NB4 (cell line): ENCODE measurements around the gene ATP9B.
A peak's percentile ranks its signal among the peaks of the same experiment; 100 is the strongest.

Experiments
- DNase-seq: peaks from one replicate; pipeline ENCODE4 v3.0.0; 2010; ENCODE audit warnings: low read depth
- H3K4me3 ChIP-seq: one replicate; pipeline ENCODE4 v1.5.1; 2011; ENCODE audit warnings: mild to moderate bottlenecking, low read depth, low read length, moderate library complexity
- CTCF ChIP-seq: IDR thresholded peaks from one replicate; pipeline ENCODE4 v1.5.1; 2012; ENCODE audit warnings: low read depth, low read length
- MYC ChIP-seq: IDR thresholded peaks from 2 replicates; pipeline ENCODE4 v1.6.1; 2011; ENCODE audit warnings: low read depth, low read length
- POLR2A ChIP-seq: IDR thresholded peaks from 2 replicates; pipeline ENCODE4 v1.6.1; 2011; ENCODE audit warnings: mild to moderate bottlenecking; ENCODE audit not compliant: insufficient read length; ENCODE audit errors: extremely low read depth
- TF ChIP-seq, protein P1 (sequence below): IDR thresholded peaks from 2 replicates; pipeline ENCODE4 v1.6.1; 2011; ENCODE audit warnings: low read depth, low read length

The ATP9B gene

GRCh38 chr18:79193826-79194225 is 124.6 kb downstream of the ATP9B start:
- TF ChIP-seq, protein P1, sequence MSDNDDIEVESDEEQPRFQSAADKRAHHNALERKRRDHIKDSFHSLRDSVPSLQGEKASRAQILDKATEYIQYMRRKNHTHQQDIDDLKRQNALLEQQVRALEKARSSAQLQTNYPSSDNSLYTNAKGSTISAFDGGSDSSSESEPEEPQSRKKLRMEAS, result no peak
- no peak for TF ChIP-seq CTCF
- no peak for TF ChIP-seq MYC
- no peak for TF ChIP-seq POLR2A
- no peak for DNase-seq
- H3K4me3 ChIP-seq, result no peak overlapping the region

GRCh38 chr18:79195716-79196683 is 126.8 kb downstream of the ATP9B start:
- no peak for DNase-seq
- TF ChIP-seq CTCF, result no peak
- no peak overlapping the region for H3K4me3 ChIP-seq

GRCh38 chr18:79197531-79197930 is 128.3 kb downstream of the ATP9B start:
- TF ChIP-seq MYC (no peak), CTCF (no peak), POLR2A (no peak)
- TF ChIP-seq, protein P1, result no peak
- no peak for DNase-seq
- H3K4me3 ChIP-seq, result no peak overlapping the region

- TF ChIP-seq MYC (no peak), CTCF (no peak), POLR2A (no peak)
- TF ChIP-seq, protein P1, result no peak
- no peak for DNase-seq
- H3K4me3 ChIP-seq, result no peak overlapping the region
These were observed 130.6 kb downstream of the ATP9B start for GRCh38 chr18:79199691-79200374.

DNA sequence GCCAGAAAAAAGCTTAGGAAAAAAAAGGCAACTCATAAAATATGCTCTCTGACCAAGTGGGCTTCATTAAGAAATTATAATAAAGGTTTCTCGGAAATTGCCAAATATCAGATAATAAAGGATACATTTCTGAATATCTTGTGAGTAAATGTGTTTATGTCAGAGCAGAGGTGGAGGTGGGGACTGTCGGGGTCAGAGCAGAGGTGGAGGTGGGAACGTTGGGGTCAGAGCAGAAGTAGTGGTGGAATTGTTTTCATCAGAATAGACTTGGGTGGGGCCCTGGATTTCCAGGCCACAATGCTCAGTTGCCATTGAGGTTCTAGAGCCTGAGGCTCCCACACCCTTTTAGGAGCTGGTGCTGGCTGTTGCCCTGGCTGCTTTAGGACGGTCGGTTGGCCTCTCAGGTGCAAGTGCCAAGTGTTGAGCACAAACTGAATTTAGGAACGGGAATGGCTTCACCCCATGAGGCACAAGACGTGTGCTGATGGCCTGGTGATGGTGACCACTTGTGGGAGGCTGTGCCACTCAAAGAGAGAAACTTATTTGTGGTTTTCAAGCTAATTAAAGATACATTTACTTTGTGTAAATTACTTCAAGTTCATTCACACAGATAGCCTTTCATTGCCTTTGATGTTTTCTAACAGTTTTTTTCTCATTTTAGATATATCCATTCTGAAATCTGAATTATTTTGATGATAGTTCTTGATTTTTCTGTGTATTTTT is 131.5 kb downstream of the ATP9B start:
- TF ChIP-seq POLR2A, result no peak
- TF ChIP-seq, protein P1, result no peak
- TF ChIP-seq MYC, result no peak
- no peak for TF ChIP-seq CTCF
- peak; percentile 52 for DNase-seq
- H3K4me3 ChIP-seq, result no peak overlapping the region
